Measurements from ENCODE around the gene MUS81. TPM values are rescaled to one million over a fixed set of nuclear protein-coding genes. Genes with fewer than 3 reads are reported as not detected.

MUS81 gene
- total and polyA plus RNA-seq, 2 experiments from 2014 or later: 74.3 to 82.7 TPM

GRCh38 chr11:65882120-65883057 is 22.2 kb downstream of the MUS81 start:
- no peaks in the 10 kb centered on the region for H3K4me1 ChIP-seq (ENCODE audit: low read depth)
- TF ChIP-seq CTCF (IDR thresholded peaks at IDR 0.05; ENCODE audit: low read depth, low read length): no peak
- no peaks in the 10 kb centered on the region for H3K9me3 ChIP-seq (ENCODE audit: low read depth)
- no peak overlapping the region for H3K4me3 ChIP-seq
- H3K36me3 ChIP-seq: peaks cover 19% of the 10 kb centered on the region
- no peak for DNase-seq (ENCODE audit: low read depth in 1 of 2, low spot score in 1 of 2)
- H3K27me3 ChIP-seq: no peaks in the 10 kb centered on the region
- H3K27ac ChIP-seq: no peak overlapping the region

- Histone ChIP-seq H3K27me3 (no peaks in the 10 kb centered on the region), H3K4me3 (no peak overlapping the region), H3K4me1 (ENCODE audit: low read depth) (no peaks in the 10 kb centered on the region), H3K27ac (no peak overlapping the region), H3K9me3 (ENCODE audit: low read depth) (no peaks in the 10 kb centered on the region), H3K36me3 (peaks cover 19% of the 10 kb centered on the region)
- no peak for DNase-seq (ENCODE audit: low read depth in 1 of 2, low spot score in 1 of 2)
- TF ChIP-seq CTCF (IDR thresholded peaks at IDR 0.05; ENCODE audit: low read depth, low read length): no peak
Measured at GRCh38 chr11:65883058-65883761, 23.0 kb downstream of the MUS81 start.

- Histone ChIP-seq H3K27ac (no peak overlapping the region), H3K4me3 (no peak overlapping the region), H3K36me3 (peaks cover 19% of the 10 kb centered on the region), H3K4me1 (ENCODE audit: low read depth) (peaks cover under 1% of the 10 kb centered on the region), H3K9me3 (ENCODE audit: low read depth) (no peaks in the 10 kb centered on the region), H3K27me3 (no peaks in the 10 kb centered on the region)
- no peak for DNase-seq (ENCODE audit: low read depth in 1 of 2, low spot score in 1 of 2)
- TF ChIP-seq CTCF (IDR thresholded peaks at IDR 0.05; ENCODE audit: low read depth, low read length): no peak
Measured at GRCh38 chr11:65883786-65884715, 23.8 kb downstream of the MUS81 start.

GRCh38 chr11:65884716-65885092 is 24.5 kb downstream of the MUS81 start:
- no peaks in the 10 kb centered on the region for H3K27me3 ChIP-seq
- peaks cover 19% of the 10 kb centered on the region for H3K36me3 ChIP-seq
- H3K9me3 ChIP-seq (ENCODE audit: low read depth): no peaks in the 10 kb centered on the region
- DNase-seq (ENCODE audit: low read depth in 1 of 2, low spot score in 1 of 2): peak; percentile 78 to 82
- peaks cover 6% of the 10 kb centered on the region for H3K4me1 ChIP-seq (ENCODE audit: low read depth)
- no peak overlapping the region for H3K27ac ChIP-seq
- H3K4me3 ChIP-seq: no peak overlapping the region
- TF ChIP-seq CTCF (IDR thresholded peaks at IDR 0.05; ENCODE audit: low read depth, low read length): peak; percentile 100

DNA sequence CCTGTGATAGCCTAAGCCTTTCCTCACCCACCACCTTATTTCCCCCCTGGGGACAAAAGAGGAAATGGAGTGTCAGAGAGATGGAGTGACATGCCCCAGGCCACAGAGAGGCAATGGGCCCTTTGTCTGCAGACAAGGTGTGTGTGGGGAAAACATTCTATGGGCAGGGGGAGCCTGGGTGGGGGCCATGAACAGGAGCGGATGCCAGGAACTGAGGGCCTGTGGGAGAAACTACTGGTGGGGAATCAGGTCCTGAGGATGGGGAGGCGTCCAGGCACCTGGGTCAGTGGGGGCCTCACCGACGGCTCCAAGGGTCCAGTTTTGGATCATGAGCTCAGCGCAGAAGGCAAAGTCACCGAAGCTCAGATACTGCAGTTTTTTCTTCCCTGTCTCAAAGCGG is 25.0 kb downstream of the MUS81 start:
- Histone ChIP-seq H3K4me3 (no peak overlapping the region), H3K36me3 (peaks cover 19% of the 10 kb centered on the region)
- no peak for DNase-seq (ENCODE audit: low read depth in 1 of 2, low spot score in 1 of 2)

More for the DNA sequence above, 25.0 kb downstream of the MUS81 start:
- H3K27me3 ChIP-seq: no peaks in the 10 kb centered on the region
- no peak overlapping the region for H3K27ac ChIP-seq
- H3K4me1 ChIP-seq (ENCODE audit: low read depth): peaks cover 11% of the 10 kb centered on the region
- no peak for TF ChIP-seq CTCF (IDR thresholded peaks at IDR 0.05; ENCODE audit: low read depth, low read length)
- H3K9me3 ChIP-seq (ENCODE audit: low read depth): no peaks in the 10 kb centered on the region
